ENCODE measurements around the gene NDUFAF7.
"Not testable (repeated sequence)": the region's sequence is repeated elsewhere in the genome, so short reads cannot be mapped to it uniquely, and the experiment has no call there.

The NDUFAF7 gene

GRCh38 chr2:37283207-37283606 lies 51.7 kb downstream of the NDUFAF7 start:
- no peak for DNase-seq

DNA sequence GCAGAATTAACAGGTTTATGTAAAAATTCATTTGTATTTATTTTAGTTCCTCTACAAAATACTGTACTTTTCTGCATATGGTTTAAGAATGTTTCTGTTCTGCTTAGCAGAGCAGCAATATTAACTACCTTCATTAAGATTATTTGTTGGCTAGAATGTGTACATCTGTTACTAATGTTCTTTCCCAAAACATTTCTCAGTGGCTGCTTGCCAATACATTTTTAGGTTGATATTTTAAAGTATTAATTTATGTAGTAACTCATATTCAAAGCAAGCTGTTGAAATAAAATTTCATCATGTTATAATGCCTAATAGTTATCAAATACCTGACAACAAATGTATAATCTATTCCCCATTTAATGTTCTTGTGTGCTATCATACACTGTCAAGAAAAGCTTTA lies 52.9 kb downstream of the NDUFAF7 start:
- DNase-seq: no peak

DNA sequence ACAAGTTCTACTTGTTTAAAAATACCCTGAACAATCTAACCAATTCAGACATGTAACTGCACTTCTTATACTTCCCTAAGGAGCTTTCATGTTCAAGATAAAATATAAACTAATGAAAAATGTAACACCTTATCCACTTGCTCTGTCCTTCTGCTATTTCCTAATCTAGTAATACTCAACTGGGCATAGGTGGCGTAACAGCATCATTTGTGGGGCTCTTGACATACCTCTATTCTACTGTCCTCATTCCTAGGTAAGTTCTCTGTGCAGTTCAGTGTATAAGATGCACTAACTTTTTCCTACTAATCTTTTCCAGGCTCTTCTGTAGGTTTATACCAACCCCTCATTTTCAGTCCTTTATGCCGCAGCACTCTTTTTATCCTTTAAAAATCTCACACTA lies 56.5 kb downstream of the NDUFAF7 start:
- peak; percentile 25 for DNase-seq

- DNase-seq: no peak
Measured at GRCh38 chr2:37291680-37292079, 60.2 kb downstream of the NDUFAF7 start.

DNA sequence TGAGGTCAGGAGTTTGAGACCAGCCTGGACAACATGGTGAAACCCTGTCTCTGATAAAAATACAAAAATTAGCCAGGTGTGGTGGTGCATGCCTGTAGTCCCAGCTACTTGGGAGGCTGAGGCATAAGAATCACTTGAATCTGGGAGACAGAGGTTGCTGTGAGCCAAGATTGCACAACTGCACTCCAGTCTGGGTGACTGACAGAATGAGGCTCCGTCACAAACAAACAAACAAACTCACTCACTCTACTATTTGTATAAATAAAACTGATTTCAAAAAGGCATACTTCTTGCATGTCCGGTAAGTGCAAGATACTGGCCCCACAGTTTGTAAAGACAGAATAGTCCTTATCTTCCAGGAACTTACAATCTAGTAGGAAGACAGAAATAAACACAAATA lies 63.4 kb downstream of the NDUFAF7 start:
- DNase-seq: not testable (repeated sequence)

GRCh38 chr2:37295469-37296073 lies 64.1 kb downstream of the NDUFAF7 start:
- DNase-seq: no peak

DNA sequence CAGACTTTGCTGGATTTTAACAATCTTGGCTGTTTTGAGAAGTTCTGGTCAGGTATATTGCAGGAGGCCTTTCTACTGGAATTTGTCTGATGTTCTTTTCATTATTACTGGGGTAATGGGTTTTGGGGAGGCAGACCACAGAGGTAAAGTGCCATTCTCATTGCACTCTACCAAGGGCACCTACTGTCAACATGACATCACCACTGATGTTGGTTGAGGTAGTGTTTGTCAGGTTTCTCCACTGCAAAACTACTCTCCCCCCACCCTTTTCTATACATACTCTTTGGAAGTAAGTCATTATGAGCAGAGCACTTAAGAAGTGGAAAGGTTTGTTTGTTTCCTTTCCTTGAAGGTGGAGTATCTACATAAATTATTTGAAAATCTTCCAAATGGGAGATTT lies 66.2 kb downstream of the NDUFAF7 start:
- no peak for DNase-seq
